ENCODE measurements around the gene KLHL10. TPM values are rescaled to one million over a fixed set of nuclear protein-coding genes. Genes with fewer than 3 reads are reported as not detected.

Gene KLHL10
- total and polyA plus RNA-seq, 9 of the 15 experiments (the other 6 are each of a cell fraction or from before 2014, with no cell fraction given) = 0.06 to 0.56 (median 0.12) TPM; not detected in 5

DNA sequence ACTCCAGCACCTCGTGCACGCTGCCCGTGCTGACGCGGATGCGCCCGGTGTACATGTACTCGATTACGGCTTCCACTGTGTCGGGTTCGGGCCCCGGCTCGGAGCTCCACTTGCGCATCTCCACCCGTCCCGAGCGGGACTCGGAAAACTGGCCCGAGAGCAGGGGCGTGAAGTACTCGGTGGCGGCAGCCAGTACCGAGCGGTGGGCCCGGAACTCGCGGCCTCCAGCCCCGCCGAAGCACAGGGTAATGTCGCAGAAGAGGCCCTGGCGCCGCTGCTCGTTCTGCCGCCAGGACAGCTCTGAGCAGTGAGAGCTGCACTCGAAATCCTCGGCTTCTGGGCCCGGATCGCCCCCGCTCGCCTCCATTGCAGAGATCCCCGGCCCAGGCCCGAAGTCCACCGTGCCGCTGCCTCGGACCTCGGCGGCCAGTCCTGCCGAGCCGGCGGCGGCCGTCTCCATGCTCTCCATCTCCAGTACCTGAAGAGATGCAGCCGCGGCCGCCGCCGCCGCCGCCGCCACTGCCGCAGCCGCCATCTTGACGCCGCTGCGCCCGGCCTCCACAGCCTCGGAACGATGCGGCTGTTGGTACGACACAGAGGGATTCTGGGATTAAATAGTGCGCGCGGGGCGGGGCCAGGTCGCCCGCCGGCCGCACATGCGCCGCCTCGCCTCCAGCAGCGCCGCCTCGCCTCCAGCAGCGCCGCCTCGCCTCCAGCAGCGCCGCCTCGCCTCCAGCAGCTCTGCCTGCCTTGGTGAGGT lies 27.4 kb downstream of the KLHL10 start, which contains the start of gene KLHL11 (continued):
- TF ChIP-seq, protein P1, sequence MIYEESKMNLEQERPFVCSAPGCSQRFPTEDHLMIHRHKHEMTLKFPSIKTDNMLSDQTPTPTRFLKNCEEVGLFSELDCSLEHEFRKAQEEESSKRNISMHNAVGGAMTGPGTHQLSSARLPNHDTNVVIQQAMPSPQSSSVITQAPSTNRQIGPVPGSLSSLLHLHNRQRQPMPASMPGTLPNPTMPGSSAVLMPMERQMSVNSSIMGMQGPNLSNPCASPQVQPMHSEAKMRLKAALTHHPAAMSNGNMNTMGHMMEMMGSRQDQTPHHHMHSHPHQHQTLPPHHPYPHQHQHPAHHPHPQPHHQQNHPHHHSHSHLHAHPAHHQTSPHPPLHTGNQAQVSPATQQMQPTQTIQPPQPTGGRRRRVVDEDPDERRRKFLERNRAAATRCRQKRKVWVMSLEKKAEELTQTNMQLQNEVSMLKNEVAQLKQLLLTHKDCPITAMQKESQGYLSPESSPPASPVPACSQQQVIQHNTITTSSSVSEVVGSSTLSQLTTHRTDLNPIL (CRISPR knock-in tag; IDR thresholded peaks at IDR 0.05) = no peak
- TF ChIP-seq, protein P2, sequence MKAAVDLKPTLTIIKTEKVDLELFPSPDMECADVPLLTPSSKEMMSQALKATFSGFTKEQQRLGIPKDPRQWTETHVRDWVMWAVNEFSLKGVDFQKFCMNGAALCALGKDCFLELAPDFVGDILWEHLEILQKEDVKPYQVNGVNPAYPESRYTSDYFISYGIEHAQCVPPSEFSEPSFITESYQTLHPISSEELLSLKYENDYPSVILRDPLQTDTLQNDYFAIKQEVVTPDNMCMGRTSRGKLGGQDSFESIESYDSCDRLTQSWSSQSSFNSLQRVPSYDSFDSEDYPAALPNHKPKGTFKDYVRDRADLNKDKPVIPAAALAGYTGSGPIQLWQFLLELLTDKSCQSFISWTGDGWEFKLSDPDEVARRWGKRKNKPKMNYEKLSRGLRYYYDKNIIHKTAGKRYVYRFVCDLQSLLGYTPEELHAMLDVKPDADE (conservative IDR thresholded peaks at IDR 0.05; ENCODE audit: control insufficient read depth, low read depth, low read length) = peak; percentile 61; the same call in 1 of the 2 replicates
- no peak for TF ChIP-seq TEAD2 (tag; IDR thresholded peaks at IDR 0.05)
- no peak for TF ChIP-seq ZNF23 (CRISPR knock-in tag; IDR thresholded peaks at IDR 0.05)
- peak; percentile 57; the same call in 1 of the 2 replicates for TF ChIP-seq EP400 (IDR thresholded peaks at IDR 0.05)
- no peak for TF ChIP-seq GABPA (tag; conservative IDR thresholded peaks at IDR 0.05; ENCODE audit: low read depth)
- TF ChIP-seq, protein P3, sequence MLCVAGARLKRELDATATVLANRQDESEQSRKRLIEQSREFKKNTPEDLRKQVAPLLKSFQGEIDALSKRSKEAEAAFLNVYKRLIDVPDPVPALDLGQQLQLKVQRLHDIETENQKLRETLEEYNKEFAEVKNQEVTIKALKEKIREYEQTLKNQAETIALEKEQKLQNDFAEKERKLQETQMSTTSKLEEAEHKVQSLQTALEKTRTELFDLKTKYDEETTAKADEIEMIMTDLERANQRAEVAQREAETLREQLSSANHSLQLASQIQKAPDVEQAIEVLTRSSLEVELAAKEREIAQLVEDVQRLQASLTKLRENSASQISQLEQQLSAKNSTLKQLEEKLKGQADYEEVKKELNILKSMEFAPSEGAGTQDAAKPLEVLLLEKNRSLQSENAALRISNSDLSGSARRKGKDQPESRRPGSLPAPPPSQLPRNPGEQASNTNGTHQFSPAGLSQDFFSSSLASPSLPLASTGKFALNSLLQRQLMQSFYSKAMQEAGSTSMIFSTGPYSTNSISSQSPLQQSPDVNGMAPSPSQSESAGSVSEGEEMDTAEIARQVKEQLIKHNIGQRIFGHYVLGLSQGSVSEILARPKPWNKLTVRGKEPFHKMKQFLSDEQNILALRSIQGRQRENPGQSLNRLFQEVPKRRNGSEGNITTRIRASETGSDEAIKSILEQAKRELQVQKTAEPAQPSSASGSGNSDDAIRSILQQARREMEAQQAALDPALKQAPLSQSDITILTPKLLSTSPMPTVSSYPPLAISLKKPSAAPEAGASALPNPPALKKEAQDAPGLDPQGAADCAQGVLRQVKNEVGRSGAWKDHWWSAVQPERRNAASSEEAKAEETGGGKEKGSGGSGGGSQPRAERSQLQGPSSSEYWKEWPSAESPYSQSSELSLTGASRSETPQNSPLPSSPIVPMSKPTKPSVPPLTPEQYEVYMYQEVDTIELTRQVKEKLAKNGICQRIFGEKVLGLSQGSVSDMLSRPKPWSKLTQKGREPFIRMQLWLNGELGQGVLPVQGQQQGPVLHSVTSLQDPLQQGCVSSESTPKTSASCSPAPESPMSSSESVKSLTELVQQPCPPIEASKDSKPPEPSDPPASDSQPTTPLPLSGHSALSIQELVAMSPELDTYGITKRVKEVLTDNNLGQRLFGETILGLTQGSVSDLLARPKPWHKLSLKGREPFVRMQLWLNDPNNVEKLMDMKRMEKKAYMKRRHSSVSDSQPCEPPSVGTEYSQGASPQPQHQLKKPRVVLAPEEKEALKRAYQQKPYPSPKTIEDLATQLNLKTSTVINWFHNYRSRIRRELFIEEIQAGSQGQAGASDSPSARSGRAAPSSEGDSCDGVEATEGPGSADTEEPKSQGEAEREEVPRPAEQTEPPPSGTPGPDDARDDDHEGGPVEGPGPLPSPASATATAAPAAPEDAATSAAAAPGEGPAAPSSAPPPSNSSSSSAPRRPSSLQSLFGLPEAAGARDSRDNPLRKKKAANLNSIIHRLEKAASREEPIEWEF (CRISPR knock-in tag; IDR thresholded peaks at IDR 0.05) = no peak
- TF ChIP-seq, protein P4, sequence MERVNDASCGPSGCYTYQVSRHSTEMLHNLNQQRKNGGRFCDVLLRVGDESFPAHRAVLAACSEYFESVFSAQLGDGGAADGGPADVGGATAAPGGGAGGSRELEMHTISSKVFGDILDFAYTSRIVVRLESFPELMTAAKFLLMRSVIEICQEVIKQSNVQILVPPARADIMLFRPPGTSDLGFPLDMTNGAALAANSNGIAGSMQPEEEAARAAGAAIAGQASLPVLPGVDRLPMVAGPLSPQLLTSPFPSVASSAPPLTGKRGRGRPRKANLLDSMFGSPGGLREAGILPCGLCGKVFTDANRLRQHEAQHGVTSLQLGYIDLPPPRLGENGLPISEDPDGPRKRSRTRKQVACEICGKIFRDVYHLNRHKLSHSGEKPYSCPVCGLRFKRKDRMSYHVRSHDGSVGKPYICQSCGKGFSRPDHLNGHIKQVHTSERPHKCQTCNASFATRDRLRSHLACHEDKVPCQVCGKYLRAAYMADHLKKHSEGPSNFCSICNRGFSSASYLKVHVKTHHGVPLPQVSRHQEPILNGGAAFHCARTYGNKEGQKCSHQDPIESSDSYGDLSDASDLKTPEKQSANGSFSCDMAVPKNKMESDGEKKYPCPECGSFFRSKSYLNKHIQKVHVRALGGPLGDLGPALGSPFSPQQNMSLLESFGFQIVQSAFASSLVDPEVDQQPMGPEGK (CRISPR knock-in tag; IDR thresholded peaks at IDR 0.05; ENCODE audit: borderline replicate concordance) = no peak
- TF ChIP-seq GTF2E2 (tag; IDR thresholded peaks at IDR 0.05) = no peak
- TF ChIP-seq HDAC2 (IDR thresholded peaks at IDR 0.05) = no peak
- TF ChIP-seq, protein P5, sequence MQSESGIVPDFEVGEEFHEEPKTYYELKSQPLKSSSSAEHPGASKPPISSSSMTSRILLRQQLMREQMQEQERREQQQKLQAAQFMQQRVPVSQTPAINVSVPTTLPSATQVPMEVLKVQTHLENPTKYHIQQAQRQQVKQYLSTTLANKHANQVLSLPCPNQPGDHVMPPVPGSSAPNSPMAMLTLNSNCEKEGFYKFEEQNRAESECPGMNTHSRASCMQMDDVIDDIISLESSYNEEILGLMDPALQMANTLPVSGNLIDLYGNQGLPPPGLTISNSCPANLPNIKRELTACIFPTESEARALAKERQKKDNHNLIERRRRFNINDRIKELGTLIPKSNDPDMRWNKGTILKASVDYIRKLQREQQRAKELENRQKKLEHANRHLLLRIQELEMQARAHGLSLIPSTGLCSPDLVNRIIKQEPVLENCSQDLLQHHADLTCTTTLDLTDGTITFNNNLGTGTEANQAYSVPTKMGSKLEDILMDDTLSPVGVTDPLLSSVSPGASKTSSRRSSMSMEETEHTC (IDR thresholded peaks at IDR 0.05) = no peak
- TF ChIP-seq GATAD2A (IDR thresholded peaks at IDR 0.05) = no peak
- TF ChIP-seq, protein P6, sequence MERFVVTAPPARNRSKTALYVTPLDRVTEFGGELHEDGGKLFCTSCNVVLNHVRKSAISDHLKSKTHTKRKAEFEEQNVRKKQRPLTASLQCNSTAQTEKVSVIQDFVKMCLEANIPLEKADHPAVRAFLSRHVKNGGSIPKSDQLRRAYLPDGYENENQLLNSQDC (CRISPR knock-in tag; IDR thresholded peaks at IDR 0.05) = peak; percentile 85; the same call in 1 of the 2 replicates

Data from K562 (cell line).